ENCODE data around the gene IGF1. TPM values are rescaled to one million over a fixed set of nuclear protein-coding genes. Genes with fewer than 3 reads are reported as not detected.

The IGF1 gene
- total and polyA plus RNA-seq, 5 experiments from 2014 or later = 0.05 to 0.16 TPM; not detected in 3

GRCh38 chr12:102444707-102445106 lies 35.7 kb downstream of the IGF1 start:
- H3K4me3 Mint-ChIP-seq = no peak overlapping the region

GRCh38 chr12:102444093-102444492 lies 36.3 kb downstream of the IGF1 start:
- DNase-seq (no peak), ATAC-seq (no peak)
- POLR2A ChIA-PET = no interaction called here
- Mint-ChIP-seq H3K4me1 (no peaks in the 10 kb centered on the region), H3K27ac (no peak overlapping the region), H3K36me3 (no peaks in the 10 kb centered on the region), H3K27me3 (peaks cover 1 to 32% (median 4%) of the 10 kb centered on the region in 5 donors), H3K9me3 (peaks cover 0 to 13% (median 0%) of the 10 kb centered on the region in 9 donors), H3K4me3 (no peak overlapping the region)

More at GRCh38 chr12:102444707-102445106, 35.7 kb downstream of the IGF1 start:
- H3K27ac Mint-ChIP-seq = no peak overlapping the region
- POLR2A ChIA-PET = no interaction called here
- no peaks in the 10 kb centered on the region for H3K4me1 Mint-ChIP-seq
- DNase-seq (no peak), ATAC-seq (no peak)
- peaks cover 1 to 32% (median 4%) of the 10 kb centered on the region in 5 donors for H3K27me3 Mint-ChIP-seq
- H3K9me3 Mint-ChIP-seq = peaks cover 0 to 13% (median 0%) of the 10 kb centered on the region in 9 donors
- H3K36me3 Mint-ChIP-seq = no peaks in the 10 kb centered on the region

DNA sequence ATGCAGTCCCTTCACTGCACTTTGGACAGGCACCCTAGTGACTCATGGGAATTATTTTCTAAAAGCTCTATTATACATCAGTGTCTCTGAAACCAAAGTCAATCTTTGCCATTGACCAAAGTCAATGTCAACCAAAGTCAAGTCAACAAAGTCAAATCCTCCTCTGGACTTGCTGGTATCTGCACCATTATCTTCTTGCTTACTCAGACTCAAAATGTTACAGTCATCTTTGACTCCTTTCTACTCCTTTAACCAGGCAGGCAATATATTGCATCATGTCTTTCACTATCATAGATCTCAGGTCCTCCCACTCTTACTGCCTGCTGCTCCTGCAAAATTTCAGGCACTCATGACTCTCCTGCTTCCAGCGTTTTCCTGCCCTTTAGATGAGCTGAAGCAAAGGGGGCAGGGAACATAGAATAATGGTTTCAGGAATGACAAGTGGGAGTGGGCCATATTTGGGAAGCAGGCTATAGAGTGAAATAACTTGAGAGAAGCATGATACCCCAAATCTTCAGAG lies 39.2 kb downstream of the IGF1 start:
- H3K9me3 Mint-ChIP-seq = peaks cover 0 to 13% (median 0%) of the 10 kb centered on the region in 9 donors
- DNase-seq (no peak), ATAC-seq (no peak)
- POLR2A ChIA-PET = no interaction called here
- no peaks in the 10 kb centered on the region for H3K36me3 Mint-ChIP-seq
- H3K4me3 Mint-ChIP-seq = no peak overlapping the region
- H3K27ac Mint-ChIP-seq = no peak overlapping the region
- peaks cover 3 to 20% (median 8%) of the 10 kb centered on the region in 5 donors for H3K27me3 Mint-ChIP-seq
- H3K4me1 Mint-ChIP-seq = no peaks in the 10 kb centered on the region

DNA sequence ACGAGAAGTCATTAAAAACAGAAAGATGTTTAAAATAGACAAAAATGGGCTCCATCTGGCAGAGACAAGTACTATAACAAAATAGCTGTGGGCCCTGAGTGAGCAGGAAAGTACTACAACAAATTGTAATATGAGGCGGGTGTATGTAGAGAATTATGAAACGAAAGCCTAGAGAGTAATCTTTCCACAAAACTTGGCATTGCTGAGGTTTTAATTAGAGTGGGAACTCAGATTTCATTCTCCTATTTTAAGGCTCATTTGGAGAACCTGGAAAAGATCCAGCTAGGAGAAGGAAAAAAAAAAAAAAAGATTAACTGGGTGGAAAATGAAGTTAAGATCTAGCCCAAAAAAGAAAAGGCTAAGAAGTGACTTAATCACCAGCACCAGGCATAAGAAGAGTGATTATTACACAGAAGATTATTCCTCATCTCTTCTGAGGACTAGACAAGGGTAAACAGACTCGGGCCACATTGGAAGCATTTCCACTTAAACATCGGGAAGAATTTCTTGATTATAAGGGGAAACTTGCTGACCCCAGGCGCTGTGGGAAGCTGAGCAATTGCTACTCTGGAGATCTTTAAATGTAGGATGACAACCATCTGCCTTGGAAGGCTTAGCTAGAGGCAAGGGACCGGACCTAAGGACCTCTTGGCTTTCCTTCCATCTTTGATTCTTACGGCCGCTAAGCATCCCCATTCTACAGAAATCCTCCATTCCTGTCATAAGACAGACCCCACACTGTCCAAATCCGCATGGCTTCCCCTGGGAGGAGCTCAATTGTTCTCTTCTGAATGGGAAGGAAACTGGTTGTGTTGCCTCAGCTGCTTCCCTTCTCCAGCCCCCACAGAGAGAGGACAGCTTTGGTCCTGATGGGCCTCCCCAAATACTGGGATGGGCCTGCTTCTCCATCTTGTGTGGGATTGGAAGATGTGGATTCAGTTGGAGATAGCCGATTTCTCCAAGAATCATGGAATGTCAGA lies 40.6 kb downstream of the IGF1 start:
- DNase-seq (no peak), ATAC-seq (no peak)
- POLR2A ChIA-PET = no interaction called here
- peaks cover 2 to 11% (median 6%) of the 10 kb centered on the region in 5 donors for H3K27me3 Mint-ChIP-seq
- H3K36me3 Mint-ChIP-seq = no peaks in the 10 kb centered on the region
- H3K9me3 Mint-ChIP-seq = peaks cover 0 to 3% (median 0%) of the 10 kb centered on the region in 9 donors
- no peak overlapping the region for H3K27ac Mint-ChIP-seq
- no peak overlapping the region for H3K4me3 Mint-ChIP-seq
- H3K4me1 Mint-ChIP-seq = no peaks in the 10 kb centered on the region

- no peak for ATAC-seq
- POLR2A ChIA-PET = no interaction called here
These were observed 41.5 kb downstream of the IGF1 start for GRCh38 chr12:102438827-102439210.

GRCh38 chr12:102438047-102438826 lies 42.1 kb downstream of the IGF1 start:
- no peaks in the 10 kb centered on the region for H3K36me3 Mint-ChIP-seq
- ATAC-seq = no peak
- H3K9me3 Mint-ChIP-seq = peaks cover 0 to 2% (median 0%) of the 10 kb centered on the region in 9 donors
- H3K4me3 Mint-ChIP-seq = no peak overlapping the region
- H3K4me1 Mint-ChIP-seq = no peaks in the 10 kb centered on the region
- H3K27ac Mint-ChIP-seq = no peak overlapping the region
- POLR2A ChIA-PET = no interaction called here
- DNase-seq = no peak
- peaks cover 2 to 11% (median 6%) of the 10 kb centered on the region in 5 donors for H3K27me3 Mint-ChIP-seq

More at GRCh38 chr12:102438827-102439210, 41.5 kb downstream of the IGF1 start:
- peaks cover 0 to 2% (median 0%) of the 10 kb centered on the region in 9 donors for H3K9me3 Mint-ChIP-seq
- peaks cover 2 to 11% (median 6%) of the 10 kb centered on the region in 5 donors for H3K27me3 Mint-ChIP-seq
- DNase-seq = no peak
- H3K4me3 Mint-ChIP-seq = no peak overlapping the region
- no peaks in the 10 kb centered on the region for H3K36me3 Mint-ChIP-seq
- no peaks in the 10 kb centered on the region for H3K4me1 Mint-ChIP-seq
- H3K27ac Mint-ChIP-seq = no peak overlapping the region

DNA sequence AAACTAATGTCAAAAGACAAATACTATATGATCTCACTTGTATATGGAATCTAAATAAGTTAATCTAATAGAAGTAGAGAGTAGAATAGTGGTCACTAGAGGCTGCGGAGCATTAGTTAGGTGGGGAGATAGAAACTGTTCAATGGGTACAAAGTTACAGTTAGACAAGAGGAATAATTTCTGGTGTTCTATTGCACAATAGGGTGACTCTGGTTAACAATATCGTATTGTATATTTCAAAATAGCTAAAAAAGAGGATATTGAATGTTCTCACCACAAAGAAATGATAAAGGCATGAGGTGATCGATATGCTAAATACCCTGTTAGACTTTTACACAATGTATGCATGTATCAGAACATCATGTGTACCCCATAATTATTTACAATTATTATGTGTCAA lies 42.9 kb downstream of the IGF1 start:
- no peaks in the 10 kb centered on the region for H3K4me1 Mint-ChIP-seq
- H3K4me3 Mint-ChIP-seq = no peak overlapping the region
- H3K27me3 Mint-ChIP-seq = peaks cover 2 to 11% (median 6%) of the 10 kb centered on the region in 5 donors
- H3K9me3 Mint-ChIP-seq = no peaks in the 10 kb centered on the region
- POLR2A ChIA-PET = no interaction called here
- H3K36me3 Mint-ChIP-seq = no peaks in the 10 kb centered on the region
- DNase-seq = no peak
- no peak overlapping the region for H3K27ac Mint-ChIP-seq
- no peak for ATAC-seq

DNA sequence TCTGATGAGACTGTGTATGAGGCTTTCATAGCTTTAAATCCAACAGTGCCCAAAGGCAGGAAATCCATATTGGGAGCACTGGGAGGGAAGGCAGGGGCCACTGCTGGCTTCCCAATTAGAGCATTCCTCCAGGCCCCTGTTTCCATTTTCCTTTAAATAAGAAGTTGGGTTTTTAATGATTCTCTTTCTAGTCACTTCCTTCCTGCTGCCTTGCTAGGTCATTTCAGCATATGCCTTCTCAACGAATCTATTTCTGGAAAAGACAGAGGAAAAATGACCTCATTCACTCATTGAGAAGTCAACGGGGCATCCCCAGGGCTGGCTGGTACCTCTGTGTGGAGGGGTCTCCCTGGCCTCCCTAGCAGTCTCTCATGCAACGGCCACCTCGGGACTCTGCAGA lies 43.5 kb downstream of the IGF1 start:
- Mint-ChIP-seq H3K27me3 (peaks cover 2 to 11% (median 6%) of the 10 kb centered on the region in 5 donors), H3K4me1 (no peaks in the 10 kb centered on the region), H3K27ac (no peak overlapping the region), H3K36me3 (no peaks in the 10 kb centered on the region), H3K4me3 (no peak overlapping the region), H3K9me3 (no peaks in the 10 kb centered on the region)
- POLR2A ChIA-PET = no interaction called here
- ATAC-seq (no peak), DNase-seq (no peak)

- POLR2A ChIA-PET = no interaction called here
- H3K4me3 Mint-ChIP-seq = no peak overlapping the region
- no peak overlapping the region for H3K27ac Mint-ChIP-seq
- DNase-seq = no peak
- H3K9me3 Mint-ChIP-seq = no peaks in the 10 kb centered on the region
- peaks cover 2 to 10% (median 6%) of the 10 kb centered on the region in 5 donors for H3K27me3 Mint-ChIP-seq
- no peaks in the 10 kb centered on the region for H3K36me3 Mint-ChIP-seq
- H3K4me1 Mint-ChIP-seq = no peaks in the 10 kb centered on the region
- ATAC-seq = no peak
These were observed 44.4 kb downstream of the IGF1 start for GRCh38 chr12:102435827-102436436.

GRCh38 chr12:102433304-102433703 lies 47.1 kb downstream of the IGF1 start:
- H3K9me3 Mint-ChIP-seq = no peaks in the 10 kb centered on the region
- H3K36me3 Mint-ChIP-seq = no peaks in the 10 kb centered on the region
- H3K27ac Mint-ChIP-seq = no peak overlapping the region
- no peaks in the 10 kb centered on the region for H3K4me1 Mint-ChIP-seq
- POLR2A ChIA-PET = no interaction called here
- no peak for DNase-seq
- peaks cover 2 to 8% (median 6%) of the 10 kb centered on the region in 5 donors for H3K27me3 Mint-ChIP-seq
- no peak for ATAC-seq
- H3K4me3 Mint-ChIP-seq = no peak overlapping the region

- Mint-ChIP-seq H3K27me3 (peaks cover 0 to 8% (median 4%) of the 10 kb centered on the region in 5 donors), H3K27ac (no peak overlapping the region), H3K4me3 (no peak overlapping the region), H3K36me3 (no peaks in the 10 kb centered on the region), H3K4me1 (no peaks in the 10 kb centered on the region), H3K9me3 (no peaks in the 10 kb centered on the region)
- ATAC-seq (no peak), DNase-seq (no peak)
- POLR2A ChIA-PET = no interaction called here
These were observed 49.7 kb downstream of the IGF1 start for GRCh38 chr12:102430661-102431060.

DNA sequence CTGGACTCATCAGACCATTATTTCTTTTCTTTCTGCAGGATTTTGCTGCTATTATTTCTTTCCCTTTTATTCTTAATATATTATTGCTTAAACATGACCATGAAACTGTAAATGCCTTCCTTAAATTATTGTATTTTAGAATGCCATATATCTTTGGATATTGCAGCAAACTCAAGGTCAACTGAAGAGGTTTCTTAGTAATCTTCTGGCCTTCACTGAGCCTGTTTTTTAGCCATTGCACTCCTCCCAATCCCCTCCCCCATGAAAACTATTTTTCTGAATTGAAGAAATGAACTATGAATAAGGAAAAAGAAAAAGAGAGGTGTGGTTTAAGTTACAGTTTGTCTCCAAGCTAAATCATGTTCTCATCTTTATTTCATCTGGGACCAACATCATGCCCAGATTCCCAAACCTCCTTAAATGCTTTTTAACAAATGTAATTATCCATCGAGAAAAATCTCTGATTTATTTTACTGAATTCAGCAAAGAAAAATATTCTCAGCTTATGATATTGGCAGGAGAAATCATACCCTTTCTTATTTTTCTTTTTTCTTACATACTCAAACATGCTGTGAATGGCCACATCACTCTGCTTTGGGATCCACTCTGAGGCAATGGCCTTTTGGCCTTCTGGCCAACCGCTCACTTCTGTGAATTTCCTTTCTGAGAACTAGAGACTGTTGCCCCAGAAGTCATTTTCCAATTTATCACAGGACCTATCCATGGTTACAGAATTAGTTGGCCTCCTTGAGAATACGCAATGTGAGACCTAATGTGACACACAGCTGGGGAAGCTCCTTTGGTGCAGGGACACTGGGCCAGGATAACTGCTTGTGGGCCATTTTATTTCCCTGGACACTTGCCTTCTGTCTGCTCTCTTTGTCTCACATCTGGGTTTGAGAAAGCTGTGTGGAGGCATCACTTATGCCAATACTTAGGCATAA lies 50.9 kb downstream of the IGF1 start:
- H3K27ac Mint-ChIP-seq = no peak overlapping the region
- peaks cover 0 to 8% (median 4%) of the 10 kb centered on the region in 5 donors for H3K27me3 Mint-ChIP-seq
- no peaks in the 10 kb centered on the region for H3K9me3 Mint-ChIP-seq
- DNase-seq = no peak
- H3K36me3 Mint-ChIP-seq = no peaks in the 10 kb centered on the region
- H3K4me3 Mint-ChIP-seq = no peak overlapping the region
- H3K4me1 Mint-ChIP-seq = no peaks in the 10 kb centered on the region
- POLR2A ChIA-PET = no interaction called here
- no peak for ATAC-seq

Data from naive thymus-derived CD8-positive, alpha-beta T cell (primary cell).